Endometrial microvascular endothelial cells (primary cell): ENCODE measurements around the gene KCTD16. TPM values are rescaled to one million over a fixed set of nuclear protein-coding genes. Genes with fewer than 3 reads are reported as not detected.

Experiments used
- in situ Hi-C: cut with HindIII; loops from 2 replicates; pipeline ENCODE4 v1.10.0; 2017; ENCODE audit warnings: low sequenced_read_pairs, low pct_unique_long_range_greater_than_20kb; ENCODE audit errors: inconsistent ontology term
- total RNA-seq: library from RNA; depleted of rRNA; stranded (reverse); fragments of >200 nt; gene quantifications from one replicate; pipeline ENCODE4 v1.2.3, GENCODE V29; 2015; ENCODE audit errors: inconsistent ontology term

Gene KCTD16
- total RNA-seq, 1 donor from 2014 or later, result under 0.01 TPM

- in situ Hi-C loops, result loop anchor here (25.0 kb wide), 1 partner anchor 1035 kb away; no protein-coding TSS in a partner anchor
Observed at GRCh38 chr5:144202072-144202471, 31.4 kb downstream of the KCTD16 start.

- in situ Hi-C loops, result loop anchor here (25.0 kb wide), 1 partner anchor 1035 kb away; no protein-coding TSS in a partner anchor
Observed at GRCh38 chr5:144202726-144203125, 32.1 kb downstream of the KCTD16 start.

- in situ Hi-C loops, result loop anchor here (25.0 kb wide), 1 partner anchor 1033 kb away; no protein-coding TSS in a partner anchor
Observed at GRCh38 chr5:144203750-144204596, 33.3 kb downstream of the KCTD16 start.

GRCh38 chr5:144205141-144205551, 34.5 kb downstream of the KCTD16 start:
- in situ Hi-C loops, result loop anchor here (25.0 kb wide), 1 partner anchor 1032 kb away; no protein-coding TSS in a partner anchor

- in situ Hi-C loops, result loop anchor here (25.0 kb wide), 1 partner anchor 1031 kb away; no protein-coding TSS in a partner anchor
Observed at GRCh38 chr5:144206141-144206540, 35.5 kb downstream of the KCTD16 start.

- in situ Hi-C loops, result loop anchor here (25.0 kb wide), 1 partner anchor 1029 kb away; no protein-coding TSS in a partner anchor
Observed at GRCh38 chr5:144207875-144208444, 37.3 kb downstream of the KCTD16 start.

- in situ Hi-C loops, result loop anchor here (25.0 kb wide), 1 partner anchor 1028 kb away; no protein-coding TSS in a partner anchor
Observed at GRCh38 chr5:144209361-144209760, 38.7 kb downstream of the KCTD16 start.

- in situ Hi-C loops, result loop anchor here (25.0 kb wide), 1 partner anchor 1027 kb away; no protein-coding TSS in a partner anchor
Observed at GRCh38 chr5:144210655-144211054, 40.0 kb downstream of the KCTD16 start.

- in situ Hi-C loops, result loop anchor here (25.0 kb wide), 1 partner anchor 1017 kb away; no protein-coding TSS in a partner anchor
Observed at GRCh38 chr5:144219869-144220268, 49.2 kb downstream of the KCTD16 start.

GRCh38 chr5:144227363-144227999, 56.8 kb downstream of the KCTD16 start:
- in situ Hi-C loops, result no loop called here

- in situ Hi-C loops, result no loop called here
Observed at GRCh38 chr5:144230806-144231205, 60.1 kb downstream of the KCTD16 start.

- in situ Hi-C loops, result no loop called here
Observed at GRCh38 chr5:144232285-144232684, 61.6 kb downstream of the KCTD16 start.

GRCh38 chr5:144236499-144236898, 65.8 kb downstream of the KCTD16 start:
- in situ Hi-C loops, result no loop called here

- in situ Hi-C loops, result no loop called here
Observed at GRCh38 chr5:144237851-144238250, 67.2 kb downstream of the KCTD16 start.

- in situ Hi-C loops, result no loop called here
Observed at GRCh38 chr5:144247131-144247530, 76.5 kb downstream of the KCTD16 start.

GRCh38 chr5:144248015-144248414, 77.3 kb downstream of the KCTD16 start:
- in situ Hi-C loops, result no loop called here

- in situ Hi-C loops, result no loop called here
Observed at GRCh38 chr5:144249755-144250464, 79.2 kb downstream of the KCTD16 start.

- in situ Hi-C loops, result no loop called here
Observed at GRCh38 chr5:144254552-144254951, 83.9 kb downstream of the KCTD16 start.

- in situ Hi-C loops, result no loop called here
Observed at GRCh38 chr5:144260121-144260520, 89.4 kb downstream of the KCTD16 start.
